Left lung (tissue), 10 donors: ENCODE data around the gene AGO4. TPM values are rescaled to one million over a fixed set of nuclear protein-coding genes. Genes with fewer than 3 reads are reported as not detected.
"Not testable (repeated sequence)": the region's sequence is repeated elsewhere in the genome, so short reads cannot be mapped to it uniquely, and the experiment has no call there.

Experiments
- ATAC-seq: fragments of 200-7000 bp; cut with Tn5 transposase; one replicate; pipeline ENCODE4 v1.9.1; 2020; ENCODE audit warnings: moderate library complexity
- DNase-seq, 4 donors: peaks; one replicate each; pipeline ENCODE4 v3.0.0-alpha.2; 2013 to 2020
- H3K27ac ChIP-seq, 2 donors: fragments of 200-600 bp; sonication (generic) in 1 of 2; one replicate each; pipeline versions ENCODE4 v1.5.0 to v1.8.0; 2020 to 2021
- H3K27me3 ChIP-seq, 2 donors: fragments of 200-600 bp; sonication (generic) in 1 of 2; one replicate each; pipeline versions ENCODE4 v1.5.0 to v1.8.0; 2020 to 2021
- H3K36me3 ChIP-seq, 2 donors: fragments of 200-600 bp; sonication (generic) in 1 of 2; one replicate each; pipeline versions ENCODE4 v1.5.0 to v1.8.0; 2020 to 2021
- H3K4me1 ChIP-seq, 2 donors: fragments of 200-600 bp; one replicate each; pipeline ENCODE4 v1.8.0; 2021
- H3K4me3 ChIP-seq, 2 donors: fragments of 200-600 bp; sonication (generic) in 1 of 2; one replicate each; pipeline versions ENCODE4 v1.5.0 to v1.8.0; 2020 to 2021; ENCODE audit warnings: mild to moderate bottlenecking in 1 of 2
- H3K9me3 ChIP-seq, 2 donors: fragments of 200-600 bp; sonication (generic) in 1 of 2; one replicate each; pipeline versions ENCODE4 v1.5.0 to v1.8.0; 2020 to 2021
- CTCF ChIP-seq, 2 donors: fragments of 200-600 bp; sonication (generic) in 1 of 2; IDR thresholded peaks; one replicate each; pipeline versions ENCODE4 v1.5.0 to v1.8.0; 2021; ENCODE audit warnings: antibody characterized with exemption in 2 of 2
- intact Hi-C, 2 donors: fragments of 100-400 bp; cut with DNase I; formaldehyde crosslinking; loops; one replicate each; pipeline versions ENCODE4 v1.11.2 to v1.14.2; 2022
- polyA plus RNA-seq, 6 donors: library from polyadenylated mRNA; unstranded; fragments of 120-200 nt; gene quantifications; one replicate each; pipeline ENCODE4 v1.2.1, GENCODE V29; 2013; ENCODE audit not compliant: insufficient read length in 6 of 6
- total RNA-seq, 2 donors: library from RNA; stranded (reverse); fragmentation: NEBNext Ultra II Directional; extraction: Animal tissue kit (Norgen Biotek cat#: 25700); gene quantifications; one replicate each; pipeline ENCODE4 v1.2.1, GENCODE V29; 2021
- donor health status: DM: no; HTN: yes; CAD: no.
- donor health status: DM: no; HTN: no; CAD: no.

The AGO4 gene
- total and polyA plus RNA-seq, 8 donors, result 16.9 to 39.1 (median 34.8) TPM

GRCh38 chr1:35866991-35867390, 59.2 kb downstream of the AGO4 start:
- Histone ChIP-seq H3K36me3 (peaks cover 0 to 4% of the 10 kb centered on the region in 2 donors), H3K27me3 (no peaks in the 10 kb centered on the region), H3K9me3 (no peaks in the 10 kb centered on the region), H3K27ac (no peak overlapping the region), H3K4me1 (peaks cover 0 to 40% of the 10 kb centered on the region in 2 donors), H3K4me3 (no peak overlapping the region)
- ATAC-seq (peak; percentile 16), DNase-seq (no peak)
- intact Hi-C loops, result no loop called here
- TF ChIP-seq CTCF (IDR thresholded peaks at IDR 0.05), result no peak

- ATAC-seq, H3K9me3 ChIP-seq, H3K36me3 ChIP-seq, intact Hi-C loops, H3K27me3 ChIP-seq, H3K4me3 ChIP-seq, DNase-seq, H3K27ac ChIP-seq: not testable (repeated sequence)
- H3K4me1 ChIP-seq, result peaks cover 0 to 27% of the 10 kb centered on the region in 2 donors
These were observed 61.6 kb downstream of the AGO4 start for GRCh38 chr1:35869245-35869950.

GRCh38 chr1:35870651-35871309, 63.0 kb downstream of the AGO4 start:
- no peaks in the 10 kb centered on the region for H3K27me3 ChIP-seq
- no peak for TF ChIP-seq CTCF (IDR thresholded peaks at IDR 0.05)
- intact Hi-C loops, result no loop called here
- no peaks in the 10 kb centered on the region for H3K9me3 ChIP-seq
- H3K4me3 ChIP-seq, result no peak overlapping the region
- H3K36me3 ChIP-seq, result no peaks in the 10 kb centered on the region
- no peak for DNase-seq
- ATAC-seq, result no peak
- no peak overlapping the region for H3K27ac ChIP-seq
- H3K4me1 ChIP-seq, result peaks cover 0 to 13% of the 10 kb centered on the region in 2 donors

GRCh38 chr1:35873243-35873750, 65.5 kb downstream of the AGO4 start:
- H3K9me3 ChIP-seq, result no peaks in the 10 kb centered on the region
- no peak overlapping the region for H3K4me3 ChIP-seq
- no peak overlapping the region for H3K27ac ChIP-seq
- H3K27me3 ChIP-seq, result no peaks in the 10 kb centered on the region
- DNase-seq (no peak), ATAC-seq (no peak)
- intact Hi-C loops, result no loop called here
- no peak for TF ChIP-seq CTCF (IDR thresholded peaks at IDR 0.05)
- no peaks in the 10 kb centered on the region for H3K36me3 ChIP-seq
- H3K4me1 ChIP-seq, result no peaks in the 10 kb centered on the region

- ATAC-seq, H3K36me3 ChIP-seq, intact Hi-C loops, H3K9me3 ChIP-seq, DNase-seq, H3K4me3 ChIP-seq, H3K27me3 ChIP-seq, H3K4me1 ChIP-seq, H3K27ac ChIP-seq: not testable (repeated sequence)
These were observed 66.3 kb downstream of the AGO4 start for GRCh38 chr1:35874115-35874514.

GRCh38 chr1:35876988-35877387, 69.2 kb downstream of the AGO4 start:
- intact Hi-C loops, result no loop called here
- peak; percentile 53 for ATAC-seq
- DNase-seq, result no peak
- H3K4me1 ChIP-seq, result no peaks in the 10 kb centered on the region
- H3K27ac ChIP-seq, result no peak overlapping the region
- H3K4me3 ChIP-seq, result no peak overlapping the region
- TF ChIP-seq CTCF (IDR thresholded peaks at IDR 0.05), result no peak
- no peaks in the 10 kb centered on the region for H3K36me3 ChIP-seq
- H3K27me3 ChIP-seq, result no peaks in the 10 kb centered on the region
- no peaks in the 10 kb centered on the region for H3K9me3 ChIP-seq
